Middle frontal gyrus (tissue), 1 donor: ENCODE results near the gene ABCB6.

ENCODE experiments used
- DNase-seq: peaks from one replicate; pipeline ENCODE4 v3.0.0-alpha.2; 2015; ENCODE audit warnings: low spot score; ENCODE audit errors: extremely low spot score

ABCB6 gene

GRCh38 chr2:219245899-219246230 is 27.1 kb upstream of the ABCB6 start:
- DNase-seq = no peak

GRCh38 chr2:219245148-219245898 is 26.6 kb upstream of the ABCB6 start, which contains the start of the genes GLB1L and STK16:
GLB1L (minus strand) TSS chr2:219245444; CDS start chr2:219243573, 1,871 bp downstream.
STK16 (plus strand) TSS chr2:219245479; CDS start chr2:219246000, 521 bp downstream.
- peak; percentile 91 for DNase-seq

GRCh38 chr2:219244789-219245147 is 26.0 kb upstream of the ABCB6 start:
- DNase-seq = no peak

- DNase-seq = no peak
Observed at GRCh38 chr2:219243291-219243761, 24.6 kb upstream of the ABCB6 start.

- no peak for DNase-seq
Observed at GRCh38 chr2:219234331-219234730, 15.6 kb upstream of the ABCB6 start.

GRCh38 chr2:219230059-219230540 is 11.3 kb upstream of the ABCB6 start:
- no peak for DNase-seq

- DNase-seq = peak; percentile 99
Observed at GRCh38 chr2:219229305-219230058, 10.7 kb upstream of the ABCB6 start, which contains the start of the genes ANKZF1 and ATG9A. ANKZF1 (plus strand) TSS chr2:219229806; CDS start chr2:219230258, 452 bp downstream. ATG9A (minus strand) TSS chr2:219229636; CDS start chr2:219228024, 1,612 bp downstream.

GRCh38 chr2:219228911-219229304 is 10.2 kb upstream of the ABCB6 start:
- no peak for DNase-seq

GRCh38 chr2:219228041-219228910 is 9.5 kb upstream of the ABCB6 start:
- DNase-seq = no peak

- no peak for DNase-seq
Observed at GRCh38 chr2:219225350-219225749, 6.6 kb upstream of the ABCB6 start.

GRCh38 chr2:219223831-219224610 is 5.3 kb upstream of the ABCB6 start:
- no peak for DNase-seq

GRCh38 chr2:219221957-219222518 is 3.3 kb upstream of the ABCB6 start:
- no peak for DNase-seq

GRCh38 chr2:219220652-219221402 is 2.1 kb upstream of the ABCB6 start:
- DNase-seq = no peak

GRCh38 chr2:219219784-219220532 is 1.2 kb upstream of the ABCB6 start:
- no peak for DNase-seq

- peak; percentile 15 for DNase-seq
Observed at GRCh38 chr2:219218217-219218731, 484 bp downstream of the ABCB6 start.

- DNase-seq = no peak
Observed at GRCh38 chr2:219216535-219216915, 2.2 kb downstream of the ABCB6 start.

GRCh38 chr2:219215871-219216534 is 2.8 kb downstream of the ABCB6 start:
- no peak for DNase-seq

GRCh38 chr2:219214786-219215185 is 4.0 kb downstream of the ABCB6 start:
- no peak for DNase-seq
